SH-SY5Y (cell line): Measurements from ENCODE around the gene NOVA2.

Source experiments
- GATA2 ChIP-seq: IDR thresholded peaks from 2 replicates; pipeline ENCODE4 v1.6.1; 2011; ENCODE audit warnings: mild to moderate bottlenecking, low read depth, low read length
- GATA3 ChIP-seq: IDR thresholded peaks from 2 replicates; pipeline ENCODE4 v1.6.1; 2011; ENCODE audit warnings: low read depth, mild to moderate bottlenecking, low read length, moderate library complexity

Gene NOVA2

DNA sequence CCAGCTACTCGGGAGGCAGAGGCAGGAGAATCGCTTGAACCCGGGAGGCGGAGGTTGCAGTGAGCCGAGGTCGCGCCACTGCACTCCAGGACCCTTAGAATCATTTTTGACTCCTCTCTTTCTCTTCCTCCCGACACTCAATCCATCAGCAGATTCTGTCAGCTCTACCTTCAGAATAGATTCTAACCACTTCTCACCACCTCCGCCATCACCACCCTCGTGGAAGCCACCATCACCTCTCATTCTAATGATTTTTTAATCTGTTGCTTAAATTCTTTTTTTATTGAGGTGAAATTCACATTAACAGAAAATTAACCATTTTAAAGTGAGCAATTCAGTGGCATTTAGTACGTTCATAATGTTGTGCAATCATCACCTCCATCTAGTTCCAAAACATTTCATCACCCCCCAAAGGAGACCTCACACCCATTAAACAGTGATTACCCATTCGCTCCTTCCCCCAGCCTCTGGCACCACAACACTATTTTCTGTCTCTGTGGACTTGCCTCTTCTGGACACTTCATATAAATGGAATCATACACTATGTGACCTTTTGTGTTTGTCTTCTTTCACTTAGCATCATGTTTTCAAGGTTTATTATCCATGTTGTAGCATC is 16.6 kb upstream of the NOVA2 start:
- TF ChIP-seq GATA2 (no peak), GATA3 (no peak)

DNA sequence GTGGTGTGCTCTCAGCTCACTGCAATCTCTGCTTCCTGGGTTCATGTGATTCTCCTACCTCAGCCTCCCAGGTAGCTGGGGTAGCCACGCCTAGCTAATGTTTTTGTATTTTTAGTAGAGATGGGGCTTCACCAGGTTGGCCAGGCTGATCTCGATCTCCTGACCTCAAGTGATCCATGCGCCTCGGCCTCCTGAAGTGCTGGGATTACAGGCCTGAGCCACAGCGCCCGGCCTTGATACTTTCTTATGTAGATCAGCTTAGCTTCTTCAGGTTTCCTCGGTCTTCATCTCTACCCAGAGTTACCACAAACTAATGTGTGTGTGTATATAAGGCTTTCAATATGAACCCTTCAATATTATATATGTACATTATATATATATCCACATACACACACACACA is 11.7 kb upstream of the NOVA2 start:
- no peak for TF ChIP-seq GATA2

DNA sequence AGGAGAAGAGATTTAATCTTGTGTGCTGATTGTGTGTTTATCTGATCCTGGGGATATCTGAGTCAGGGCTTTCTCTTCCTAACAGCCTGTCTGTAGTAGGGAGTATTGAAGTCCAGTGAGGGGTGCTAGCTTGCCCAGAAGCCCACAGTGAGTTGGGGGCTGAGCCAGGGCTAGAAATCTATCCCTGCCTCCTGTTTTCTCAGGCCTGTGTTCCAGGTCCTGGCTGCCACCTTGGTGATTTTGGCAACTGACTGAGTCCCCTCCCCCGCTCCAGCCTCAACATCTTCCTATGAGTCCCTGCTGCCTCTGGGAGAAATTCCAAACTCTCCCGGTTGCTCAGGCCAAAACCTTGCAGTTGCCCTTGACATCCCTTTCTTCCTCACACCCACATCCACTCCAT is 7.7 kb upstream of the NOVA2 start:
- TF ChIP-seq GATA2 (no peak), GATA3 (no peak)

DNA sequence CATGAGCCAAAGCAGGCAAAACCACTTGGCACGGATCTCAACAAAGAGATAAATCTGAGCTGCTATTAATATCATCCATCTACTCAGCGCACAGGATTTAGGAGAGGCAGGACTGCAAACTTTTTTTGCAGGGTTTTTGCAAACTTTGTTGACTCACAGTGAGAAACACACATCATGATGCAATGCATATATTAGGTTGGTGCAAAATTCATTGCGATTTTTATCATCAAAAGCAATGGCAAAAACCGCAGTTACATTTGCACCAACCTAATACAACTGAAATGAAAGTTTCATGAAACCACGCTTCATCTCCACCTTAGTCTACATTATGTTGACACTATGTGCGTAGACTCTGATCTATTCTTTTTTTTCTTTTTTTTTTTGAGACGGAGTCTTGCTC is 4.5 kb upstream of the NOVA2 start:
- TF ChIP-seq GATA2 (no peak), GATA3 (no peak)

DNA sequence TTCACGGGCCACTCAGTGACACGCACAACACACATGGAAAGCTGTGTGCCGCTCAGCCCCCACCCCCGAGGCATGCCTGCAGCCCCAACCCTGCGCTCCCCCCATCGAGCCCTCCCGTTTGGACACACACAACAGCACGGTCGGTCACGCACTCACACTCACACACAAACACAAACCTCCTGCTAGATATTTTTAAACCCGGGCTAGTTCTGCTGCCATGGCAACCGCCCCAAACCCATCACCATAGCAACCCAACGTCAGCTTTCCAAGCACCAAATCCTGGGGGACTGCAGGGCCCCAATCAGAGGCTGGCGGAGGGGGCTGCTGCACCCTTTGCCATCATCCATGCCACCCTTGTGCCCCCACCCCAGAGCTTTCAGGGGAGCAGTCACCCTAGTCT is 2.5 kb upstream of the NOVA2 start:
- TF ChIP-seq GATA3 (no peak), GATA2 (no peak)

DNA sequence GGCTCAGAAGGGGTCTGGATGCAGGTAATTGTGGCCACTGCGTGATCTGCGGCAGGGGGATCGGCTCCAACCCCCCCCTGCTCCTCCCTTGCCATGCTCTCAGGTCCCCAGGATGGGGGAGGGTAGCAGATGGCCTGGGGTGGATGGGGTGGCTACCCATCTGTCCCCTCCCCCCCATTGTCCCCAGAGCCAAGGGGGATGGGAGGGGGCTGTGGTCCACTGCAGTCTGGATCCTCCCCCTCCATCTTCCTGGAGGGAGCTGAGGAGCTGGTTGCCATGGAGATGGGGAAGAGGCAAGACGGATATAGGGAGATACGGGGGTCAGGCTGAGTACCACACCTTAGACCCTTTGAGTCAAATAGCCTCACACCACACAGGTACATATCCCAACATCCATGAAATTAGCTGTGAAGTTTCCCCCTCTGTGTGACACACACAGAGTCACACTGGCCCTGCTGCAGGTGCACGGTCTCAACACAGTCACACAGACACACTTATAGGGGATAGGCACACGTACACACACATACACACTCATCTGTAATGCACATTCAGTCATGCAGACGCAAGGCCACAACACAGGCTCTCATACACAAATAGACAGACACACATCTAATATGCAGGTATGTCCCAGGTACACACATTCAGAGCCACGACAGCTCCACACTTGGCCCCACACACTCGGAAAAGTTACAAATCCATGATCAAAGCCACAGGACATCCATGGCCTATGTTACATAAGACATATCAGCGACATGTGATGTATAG is 1.8 kb upstream of the NOVA2 start:
- TF ChIP-seq GATA3 (no peak), GATA2 (no peak)

DNA sequence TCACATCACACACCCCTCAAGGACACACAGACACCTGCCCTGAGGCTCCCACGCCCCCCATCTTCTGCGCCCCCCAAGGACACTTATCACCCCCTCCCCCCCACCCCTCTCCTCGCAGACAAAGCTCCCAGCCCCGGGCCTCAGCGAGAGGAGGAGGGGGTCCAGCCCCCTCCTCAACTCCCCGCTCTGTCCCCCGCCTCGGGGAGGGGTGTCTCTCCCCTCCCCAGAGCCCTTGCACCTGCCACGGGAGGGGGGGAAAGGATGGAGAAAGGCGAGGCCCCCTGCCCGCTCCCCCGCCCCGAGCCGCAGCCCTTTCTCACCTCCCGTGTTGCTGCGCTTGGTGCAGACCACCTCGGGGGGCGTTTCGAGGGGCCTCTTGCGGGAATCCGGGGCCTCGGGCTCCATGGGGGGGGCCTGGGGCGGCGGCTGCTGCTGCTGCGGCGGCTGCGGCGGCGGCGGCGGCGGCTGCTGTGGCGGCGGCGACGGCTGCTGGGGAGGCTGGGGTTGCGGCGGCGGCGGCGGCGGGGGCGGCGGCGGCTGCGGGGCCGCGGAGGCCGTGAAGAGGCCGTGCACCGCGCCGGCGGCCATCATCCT is 621 bp downstream of the NOVA2 start:
- no peak for TF ChIP-seq GATA3
- TF ChIP-seq GATA2: no peak

DNA sequence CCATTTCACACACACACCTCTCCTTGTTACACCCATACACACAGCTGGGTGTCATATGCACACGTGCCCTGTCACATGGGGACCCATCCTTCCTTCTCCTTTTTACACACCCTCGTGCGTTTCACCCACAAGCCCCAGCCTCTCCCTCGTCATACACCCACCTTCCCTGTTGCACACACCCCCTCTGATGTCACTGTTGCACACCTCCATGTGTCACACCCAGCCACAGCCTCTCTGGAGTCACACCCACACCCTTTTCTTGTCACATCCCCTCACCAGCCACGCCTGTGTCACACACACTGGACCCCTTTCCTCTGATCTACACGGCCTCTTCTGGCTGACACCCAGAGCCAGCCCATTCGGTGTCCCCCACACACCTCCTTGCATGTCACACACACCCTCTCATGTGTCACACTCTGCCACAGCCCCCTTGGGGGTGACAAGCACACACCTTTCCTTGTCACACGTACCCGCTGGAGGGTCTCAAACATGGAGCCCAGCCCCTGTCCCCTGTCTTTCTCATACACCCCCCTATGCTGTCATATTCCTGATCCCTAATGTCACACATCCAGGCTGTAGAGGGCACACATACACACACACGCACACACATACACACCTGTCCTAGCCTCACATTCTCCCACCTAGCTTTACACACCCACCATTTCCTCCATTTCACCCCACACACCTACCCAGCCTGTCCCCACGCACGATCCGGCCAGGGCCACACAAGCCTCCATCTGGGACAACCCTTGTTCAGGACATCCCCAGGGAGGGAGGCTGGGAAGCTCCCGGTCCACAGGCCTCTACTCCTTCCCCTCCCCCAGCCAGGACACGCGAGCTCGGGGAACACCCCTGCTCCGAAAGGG is 1.4 kb downstream of the NOVA2 start:
- no peak for TF ChIP-seq GATA3
- no peak for TF ChIP-seq GATA2

DNA sequence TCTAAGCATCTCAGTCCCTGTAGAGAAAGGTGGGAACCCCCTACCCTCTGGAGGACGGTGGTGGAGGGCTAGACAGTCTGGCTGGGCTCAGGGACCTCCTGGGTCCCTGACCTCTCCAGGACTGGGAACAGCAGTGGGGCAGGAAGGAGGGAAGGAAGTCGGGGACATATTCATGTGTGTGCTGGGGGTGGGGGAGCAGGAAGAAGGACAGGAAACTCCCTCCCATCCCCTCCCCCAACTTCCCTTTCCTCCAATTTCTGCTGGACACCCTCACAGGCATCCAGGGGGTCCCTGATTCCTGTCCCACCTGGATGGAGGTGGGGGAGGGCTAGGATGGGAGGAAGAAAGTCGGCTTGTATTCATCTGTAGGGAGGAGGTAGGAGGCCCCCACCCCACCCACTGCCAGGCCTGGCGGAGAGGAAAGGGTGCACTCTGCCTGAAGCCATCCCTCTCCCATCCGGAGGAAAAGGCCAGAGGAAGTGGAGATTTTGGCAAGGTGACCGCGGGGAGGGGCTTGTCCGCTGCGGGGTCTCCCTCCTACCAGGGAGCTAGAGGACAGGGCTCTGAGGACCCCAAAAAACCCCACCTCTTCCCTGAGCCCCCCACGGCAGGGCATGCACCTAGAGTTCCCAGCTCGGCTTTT is 2.3 kb downstream of the NOVA2 start:
- TF ChIP-seq GATA3: no peak
- TF ChIP-seq GATA2: no peak

DNA sequence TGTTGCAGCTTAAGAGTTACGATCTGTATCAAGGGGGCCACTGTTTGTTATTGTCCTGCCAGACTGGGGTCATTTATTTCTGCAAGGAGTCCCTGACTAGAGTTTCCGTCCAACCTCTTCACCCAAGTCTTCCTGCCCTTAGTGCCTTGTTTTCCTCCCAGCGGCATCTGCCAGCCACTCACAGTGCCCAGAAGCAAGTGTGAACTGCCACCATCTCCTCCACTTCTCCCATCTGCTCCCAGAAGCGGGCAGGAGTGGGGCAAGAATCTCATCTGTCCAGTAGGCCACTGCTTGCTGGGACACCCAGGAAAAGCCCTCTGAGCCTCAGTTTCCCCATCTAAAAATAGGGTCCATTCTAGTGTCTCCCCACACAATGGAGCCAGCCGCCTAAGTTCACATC is 4.0 kb downstream of the NOVA2 start:
- TF ChIP-seq GATA3 (no peak), GATA2 (no peak)

DNA sequence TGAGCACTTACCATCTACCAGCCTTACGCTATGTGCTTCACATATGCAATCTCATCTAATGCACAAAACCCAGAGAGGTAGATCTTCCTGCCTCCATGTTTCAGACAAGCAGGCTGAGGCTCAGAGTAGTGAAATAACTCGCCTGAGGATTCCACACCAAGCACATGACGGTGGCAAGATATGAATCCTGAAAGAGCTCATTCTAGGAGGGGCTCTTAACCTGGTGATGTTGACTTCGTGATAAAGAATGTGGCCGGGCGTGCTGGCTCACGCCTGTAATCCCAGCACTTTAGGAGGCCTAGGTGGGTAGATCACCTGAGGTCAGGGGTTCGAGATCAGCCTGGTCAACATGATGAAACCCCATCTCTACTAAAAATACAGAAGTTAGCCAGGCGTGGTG is 5.0 kb downstream of the NOVA2 start:
- TF ChIP-seq GATA3 (no peak), GATA2 (no peak)

DNA sequence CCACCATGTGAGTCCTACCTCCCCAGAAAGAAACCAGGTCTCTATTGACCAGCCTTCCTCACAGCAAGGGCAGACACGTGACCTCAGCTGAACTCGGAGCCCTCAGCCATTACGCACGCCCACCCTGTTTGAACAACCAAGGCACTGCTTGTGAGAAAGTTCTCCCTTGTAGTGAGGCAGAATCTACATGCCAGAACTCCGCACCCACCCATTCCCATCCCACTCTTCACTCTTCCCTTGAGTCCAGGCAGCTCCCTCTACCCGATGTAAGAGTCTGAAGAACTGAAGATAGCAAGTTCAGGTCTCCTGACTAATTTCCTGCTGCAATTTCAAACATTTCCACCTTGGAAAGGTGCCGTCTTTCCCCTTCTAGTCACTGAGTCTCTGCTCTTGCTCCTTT is 6.4 kb downstream of the NOVA2 start:
- TF ChIP-seq GATA2 (no peak), GATA3 (no peak)

DNA sequence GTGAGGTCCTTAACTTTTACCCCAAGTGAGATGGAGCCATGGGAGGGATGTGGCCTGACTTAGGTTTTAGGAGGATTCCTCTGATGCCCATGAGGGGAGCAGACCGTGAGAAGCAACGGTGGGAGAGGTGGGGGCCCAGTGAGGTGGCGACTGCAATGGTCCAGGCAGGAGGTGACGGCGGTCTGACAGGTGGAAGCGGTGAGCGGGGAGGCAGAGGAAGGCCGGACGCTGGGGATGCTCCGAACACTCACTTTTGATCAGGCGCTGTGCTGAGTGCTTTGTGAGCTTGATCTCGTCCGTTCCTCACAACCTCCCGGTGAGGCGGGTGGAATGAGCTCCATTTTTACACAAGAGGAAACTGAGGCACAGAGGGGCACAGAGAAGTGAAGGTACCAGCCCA is 11.6 kb downstream of the NOVA2 start:
- no peak for TF ChIP-seq GATA3
- no peak for TF ChIP-seq GATA2
